Measurements from ENCODE around the gene CCNL1.

CCNL1 gene

GRCh38 chr3:157112536-157112935 is 47.4 kb downstream of the CCNL1 start:
- no peak overlapping the region for H3K27ac ChIP-seq (ENCODE audit: poor library complexity, severe bottlenecking)

GRCh38 chr3:157111518-157111917 is 48.4 kb downstream of the CCNL1 start:
- H3K4me3 ChIP-seq (ENCODE audit: severe bottlenecking) = no peak overlapping the region
- no peak for DNase-seq (ENCODE audit: low spot score)
- no peaks in the 10 kb centered on the region for H3K36me3 ChIP-seq (ENCODE audit: low read depth)
- H3K27me3 ChIP-seq (ENCODE audit: insufficient read depth, poor library complexity, severe bottlenecking) = no peaks in the 10 kb centered on the region
- no peak for ATAC-seq (ENCODE audit: low read depth)
- no peak for TF ChIP-seq CTCF (IDR thresholded peaks at IDR 0.05; ENCODE audit: poor library complexity, severe bottlenecking)
- no peaks in the 10 kb centered on the region for H3K9me3 ChIP-seq (ENCODE audit: severe bottlenecking)
- peaks cover 8% of the 10 kb centered on the region for H3K4me1 ChIP-seq (ENCODE audit: insufficient read depth, poor library complexity, severe bottlenecking)
- no peak overlapping the region for H3K27ac ChIP-seq (ENCODE audit: poor library complexity, severe bottlenecking)

More at GRCh38 chr3:157112536-157112935, 47.4 kb downstream of the CCNL1 start:
- Histone ChIP-seq H3K4me3 (ENCODE audit: severe bottlenecking) (no peak overlapping the region), H3K4me1 (ENCODE audit: insufficient read depth, poor library complexity, severe bottlenecking) (peaks cover 8% of the 10 kb centered on the region), H3K9me3 (ENCODE audit: severe bottlenecking) (no peaks in the 10 kb centered on the region), H3K27me3 (ENCODE audit: insufficient read depth, poor library complexity, severe bottlenecking) (no peaks in the 10 kb centered on the region), H3K36me3 (ENCODE audit: low read depth) (no peaks in the 10 kb centered on the region)
- TF ChIP-seq CTCF (IDR thresholded peaks at IDR 0.05; ENCODE audit: poor library complexity, severe bottlenecking) = no peak
- ATAC-seq (ENCODE audit: low read depth) (no peak), DNase-seq (ENCODE audit: low spot score) (no peak)

GRCh38 chr3:157110761-157111278 is 49.1 kb downstream of the CCNL1 start:
- Histone ChIP-seq H3K4me3 (ENCODE audit: severe bottlenecking) (no peak overlapping the region), H3K36me3 (ENCODE audit: low read depth) (no peaks in the 10 kb centered on the region), H3K4me1 (ENCODE audit: insufficient read depth, poor library complexity, severe bottlenecking) (peaks cover 8% of the 10 kb centered on the region), H3K9me3 (ENCODE audit: severe bottlenecking) (no peaks in the 10 kb centered on the region), H3K27ac (ENCODE audit: poor library complexity, severe bottlenecking) (no peak overlapping the region), H3K27me3 (ENCODE audit: insufficient read depth, poor library complexity, severe bottlenecking) (no peaks in the 10 kb centered on the region)
- ATAC-seq (ENCODE audit: low read depth) = no peak
- TF ChIP-seq CTCF (IDR thresholded peaks at IDR 0.05; ENCODE audit: poor library complexity, severe bottlenecking) = no peak
- DNase-seq (ENCODE audit: low spot score) = no peak

GRCh38 chr3:157109267-157110141 is 50.4 kb downstream of the CCNL1 start:
- no peak for TF ChIP-seq CTCF (IDR thresholded peaks at IDR 0.05; ENCODE audit: poor library complexity, severe bottlenecking)
- H3K27me3 ChIP-seq (ENCODE audit: insufficient read depth, poor library complexity, severe bottlenecking) = no peaks in the 10 kb centered on the region
- ATAC-seq (ENCODE audit: low read depth) = no peak

More at GRCh38 chr3:157109267-157110141, 50.4 kb downstream of the CCNL1 start:
- H3K27ac ChIP-seq (ENCODE audit: poor library complexity, severe bottlenecking) = no peak overlapping the region
- no peak for DNase-seq (ENCODE audit: low spot score)
- H3K4me3 ChIP-seq (ENCODE audit: severe bottlenecking) = no peak overlapping the region
- peaks cover 4% of the 10 kb centered on the region for H3K4me1 ChIP-seq (ENCODE audit: insufficient read depth, poor library complexity, severe bottlenecking)
- no peaks in the 10 kb centered on the region for H3K9me3 ChIP-seq (ENCODE audit: severe bottlenecking)
- H3K36me3 ChIP-seq (ENCODE audit: low read depth) = no peaks in the 10 kb centered on the region
